WTC11 (cell line): ENCODE results near the gene POFUT2.

Source experiments
- ATF3 ChIP-seq: sonication (generic); formaldehyde crosslinking; conservative IDR thresholded peaks from 2 replicates; pipeline ENCODE4 v1.8.1; 2022; ENCODE audit warnings: mild to moderate bottlenecking, missing genetic modification reagents
- CREM ChIP-seq: sonication (generic); formaldehyde crosslinking; IDR thresholded peaks from 2 replicates; pipeline ENCODE4 v1.8.1; 2022; ENCODE audit warnings: mild to moderate bottlenecking, missing genetic modification reagents, moderate library complexity
- CTCF ChIP-seq: fragments of 200-600 bp; IDR thresholded peaks from 2 replicates; pipeline ENCODE4 v1.8.0; 2022; ENCODE audit warnings: antibody characterized with exemption
- MXD4 ChIP-seq: fragments of 250-450 bp; sonication (Bioruptor Pico); IDR thresholded peaks from 2 replicates; pipeline ENCODE4 v1.8.0; 2021; ENCODE audit warnings: mild to moderate bottlenecking, moderate library complexity, borderline replicate concordance
- RELA ChIP-seq: sonication (generic); formaldehyde crosslinking; IDR thresholded peaks from 2 replicates; pipeline ENCODE4 v1.8.1; 2022; ENCODE audit warnings: missing genetic modification reagents, mild to moderate bottlenecking, borderline replicate concordance
- TEAD4 ChIP-seq: sonication (generic); formaldehyde crosslinking; IDR thresholded peaks from 2 replicates; pipeline ENCODE4 v1.8.0; 2022; ENCODE audit warnings: mild to moderate bottlenecking, missing genetic modification reagents
- ZBTB43 ChIP-seq: sonication (generic); formaldehyde crosslinking; IDR thresholded peaks from 2 replicates; pipeline ENCODE4 v1.8.1; 2023; ENCODE audit warnings: mild to moderate bottlenecking, missing genetic modification reagents
- ZNF219 ChIP-seq: sonication (generic); formaldehyde crosslinking; IDR thresholded peaks from 2 replicates; pipeline ENCODE4 v1.8.0; 2023; ENCODE audit warnings: missing genetic modification reagents, mild to moderate bottlenecking, borderline replicate concordance
- ZNF532 ChIP-seq: fragments of 250-450 bp; sonication (Bioruptor Pico); IDR thresholded peaks from 2 replicates; pipeline ENCODE4 v1.9.0; 2021; ENCODE audit warnings: mild to moderate bottlenecking, borderline replicate concordance

GRCh38 chr21:45253180-45253579 is 34.5 kb downstream of the POFUT2 start:
- TF ChIP-seq CTCF = no peak
- TF ChIP-seq MXD4 (CRISPR knock-in tag) = no peak
- TF ChIP-seq ZNF219 (CRISPR knock-in tag) = no peak
- TF ChIP-seq ZBTB43 (CRISPR knock-in tag) = no peak
- no peak for TF ChIP-seq CREM (CRISPR knock-in tag)
- no peak for TF ChIP-seq TEAD4 (CRISPR knock-in tag)
- TF ChIP-seq ZNF532 (CRISPR knock-in tag) = no peak
- no peak for TF ChIP-seq RELA (CRISPR knock-in tag)
- no peak for TF ChIP-seq ATF3 (CRISPR knock-in tag)
